Neural cell (in vitro differentiated cells): ENCODE data around the gene RTBDN. TPM values are rescaled to one million over a fixed set of nuclear protein-coding genes. Genes with fewer than 3 reads are reported as not detected.
"Not testable (repeated sequence)": the region's sequence is repeated elsewhere in the genome, so short reads cannot be mapped to it uniquely, and the experiment has no call there.

Experiments used
- H2AFZ ChIP-seq: fragments of 200-600, 300-800 bp; sonication (generic), shearing (Covaris generic); 2 replicates; pipeline ENCODE4 v1.6.0; 2014; ENCODE audit warnings: low read depth, mild to moderate bottlenecking, antibody characterized with exemption, low read length, moderate library complexity
- H3F3A ChIP-seq: fragments of 200-600 bp; shearing (Covaris generic); 2 replicates; pipeline ENCODE4 v1.6.1; 2016; ENCODE audit warnings: mild to moderate bottlenecking, moderate library complexity, mixed read lengths, antibody characterized with exemption, low read length; ENCODE audit not compliant: insufficient read depth, poor library complexity, severe bottlenecking
- H3K27ac ChIP-seq: fragments of 200-600, 300-800 bp; sonication (generic), shearing (Covaris generic); 2 replicates; pipeline ENCODE4 v1.5.1; 2014; ENCODE audit warnings: mild to moderate bottlenecking, low read length, moderate library complexity
- H3K27me3 ChIP-seq: fragments of 300-800, 200-600 bp; sonication (generic), shearing (Covaris generic); 2 replicates; pipeline ENCODE4 v1.6.0; 2014; ENCODE audit warnings: mild to moderate bottlenecking, low read depth, low read length, moderate library complexity; ENCODE audit not compliant: insufficient read depth
- H3K36me3 ChIP-seq: fragments of 300-800, 200-600 bp; sonication (generic), shearing (Covaris generic); 2 replicates; pipeline ENCODE4 v1.5.1; 2014; ENCODE audit warnings: mild to moderate bottlenecking, antibody characterized with exemption, low read length, moderate library complexity; ENCODE audit not compliant: insufficient read depth
- H3K4me2 ChIP-seq: fragments of 300-800, 200-600 bp; sonication (generic), shearing (Covaris generic); 2 replicates; pipeline ENCODE4 v1.6.0; 2014; ENCODE audit warnings: mild to moderate bottlenecking, low read length
- H3K4me3 ChIP-seq: fragments of 300-800, 200-600 bp; sonication (generic), shearing (Covaris generic); 2 replicates; pipeline ENCODE4 v1.5.1; 2014; ENCODE audit warnings: mild to moderate bottlenecking, low read length, moderate library complexity
- H3K79me2 ChIP-seq: fragments of 200-600 bp; shearing (Covaris generic); replicated peaks from 2 replicates; pipeline ENCODE4 v1.6.0; 2014; ENCODE audit warnings: mild to moderate bottlenecking, low read length, moderate library complexity; ENCODE audit not compliant: insufficient read depth
- H3K9ac ChIP-seq: fragments of 300-800, 200-600 bp; sonication (generic), shearing (Covaris generic); 2 replicates; pipeline ENCODE4 v1.6.1; 2016; ENCODE audit warnings: mild to moderate bottlenecking, low read length, mixed read lengths
- H3K9me2 ChIP-seq: fragments of 200-600 bp; shearing (Covaris generic); 2 replicates; pipeline ENCODE4 v1.6.1; 2016; ENCODE audit warnings: mild to moderate bottlenecking, low read length, mixed read lengths; ENCODE audit not compliant: insufficient read depth
- H3K9me3 ChIP-seq: fragments of 200-600, 300-800 bp; sonication (generic), shearing (Covaris generic); 2 replicates; pipeline ENCODE4 v1.6.1; 2016; ENCODE audit warnings: mild to moderate bottlenecking, mixed run types, low read length, moderate library complexity, mixed read lengths
- H4K20me1 ChIP-seq: fragments of 200-600 bp; shearing (Covaris generic); 2 replicates; pipeline ENCODE4 v1.6.1; 2016; ENCODE audit warnings: mild to moderate bottlenecking, mixed run types; ENCODE audit not compliant: insufficient read depth
- EP300 ChIP-seq: fragments of 450-650 bp; conservative IDR thresholded peaks from 2 replicates; pipeline ENCODE4 v1.6.1; 2014; ENCODE audit warnings: antibody characterized with exemption, mild to moderate bottlenecking, moderate library complexity; ENCODE audit not compliant: poor library complexity, severe bottlenecking
- EZH2 ChIP-seq: fragments of 200-600, 300-800 bp; shearing (Covaris generic), sonication (generic); IDR thresholded peaks from 2 replicates; pipeline ENCODE4 v1.6.1; 2014; ENCODE audit warnings: antibody characterized with exemption, low read length, borderline replicate concordance, mild to moderate bottlenecking; ENCODE audit not compliant: insufficient read depth, poor library complexity, severe bottlenecking
- MXI1 ChIP-seq: fragments of 450-650 bp; conservative IDR thresholded peaks from 2 replicates; pipeline ENCODE4 v1.6.1; 2014; ENCODE audit warnings: antibody characterized with exemption, mild to moderate bottlenecking; ENCODE audit not compliant: poor library complexity, severe bottlenecking
- POLR2AphosphoS5 ChIP-seq: IDR thresholded peaks from 2 replicates; pipeline ENCODE4 v1.6.1; 2012
- RAD21 ChIP-seq: fragments of 450-650 bp; conservative IDR thresholded peaks from 2 replicates; pipeline ENCODE4 v1.6.1; 2014; ENCODE audit warnings: antibody characterized with exemption, mild to moderate bottlenecking, moderate library complexity
- REST ChIP-seq: IDR thresholded peaks from 2 replicates; pipeline ENCODE4 v1.6.1; 2012; ENCODE audit warnings: borderline replicate concordance
- SMC3 ChIP-seq: fragments of 450-650 bp; conservative IDR thresholded peaks from 2 replicates; pipeline ENCODE4 v1.6.1; 2014; ENCODE audit warnings: antibody characterized with exemption, mild to moderate bottlenecking, moderate library complexity; ENCODE audit not compliant: poor library complexity
- TAF1 ChIP-seq: IDR thresholded peaks from 2 replicates; pipeline ENCODE4 v1.6.1; 2012; ENCODE audit warnings: low read depth
- polyA plus RNA-seq: library from polyadenylated mRNA; depleted of rRNA; stranded (reverse); fragments of >200 nt; gene quantifications from 2 replicates; pipeline ENCODE4 v1.2.3, GENCODE V29; 2014
- TF ChIP-seq, protein P1 (sequence below): fragments of 450-650 bp; IDR thresholded peaks from 2 replicates; pipeline ENCODE4 v1.5.1; 2014; ENCODE audit warnings: antibody characterized with exemption, mild to moderate bottlenecking, moderate library complexity; ENCODE audit not compliant: poor library complexity, severe bottlenecking

Gene RTBDN
- polyA plus RNA-seq, 1 donor from 2014 or later, result not detected

DNA sequence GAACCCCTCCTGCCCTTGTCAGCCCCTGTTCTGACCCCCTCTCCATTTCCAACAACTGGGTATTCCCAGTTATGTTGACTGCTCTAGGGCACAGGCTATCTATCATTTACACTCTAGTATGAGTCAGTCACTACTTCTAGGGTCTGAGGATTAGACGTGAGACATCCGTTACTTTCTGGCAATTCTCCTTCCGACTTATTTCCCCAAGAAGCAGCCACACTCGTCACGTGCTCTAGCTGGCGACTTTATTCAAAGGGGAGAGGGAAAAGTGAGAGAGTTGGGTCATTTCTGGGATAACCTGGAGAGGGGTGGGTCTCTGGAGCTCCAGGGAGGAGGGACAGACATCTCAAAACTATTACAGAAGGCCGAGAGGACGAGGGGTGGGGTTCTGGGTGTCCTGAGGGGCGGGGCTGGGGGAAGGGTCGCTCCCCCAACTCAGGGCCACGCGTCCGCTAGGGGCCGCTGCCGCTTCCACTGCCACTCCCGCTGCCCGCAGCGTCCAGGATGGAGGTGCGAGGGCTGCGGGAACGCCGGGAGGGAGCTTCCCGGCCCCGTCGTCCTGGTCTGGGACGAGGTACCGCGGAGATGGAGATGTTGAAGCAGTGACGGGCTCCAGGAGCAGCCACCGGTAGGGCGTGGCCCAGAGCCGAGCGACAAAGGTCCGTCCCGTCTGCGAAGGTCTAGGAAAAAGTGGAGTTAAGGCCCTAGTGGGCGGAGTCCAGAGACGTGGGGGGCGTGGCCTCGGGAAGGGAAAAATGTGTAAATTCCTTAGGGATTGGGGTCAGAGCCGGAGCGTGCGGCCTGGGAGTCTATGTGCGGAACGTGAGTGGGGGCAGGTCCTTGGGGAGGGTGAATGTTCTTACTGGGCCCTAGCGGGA, 8.9 kb downstream of the RTBDN start:
- no peak overlapping the region for H3K27ac ChIP-seq
- no peaks in the 10 kb centered on the region for H3K36me3 ChIP-seq
- TF ChIP-seq SMC3 (no peak), EP300 (no peak), MXI1 (no peak), REST (no peak), TAF1 (no peak), EZH2 (no peak), RAD21 (no peak), POLR2AphosphoS5 (no peak)
- TF ChIP-seq, protein P1, sequence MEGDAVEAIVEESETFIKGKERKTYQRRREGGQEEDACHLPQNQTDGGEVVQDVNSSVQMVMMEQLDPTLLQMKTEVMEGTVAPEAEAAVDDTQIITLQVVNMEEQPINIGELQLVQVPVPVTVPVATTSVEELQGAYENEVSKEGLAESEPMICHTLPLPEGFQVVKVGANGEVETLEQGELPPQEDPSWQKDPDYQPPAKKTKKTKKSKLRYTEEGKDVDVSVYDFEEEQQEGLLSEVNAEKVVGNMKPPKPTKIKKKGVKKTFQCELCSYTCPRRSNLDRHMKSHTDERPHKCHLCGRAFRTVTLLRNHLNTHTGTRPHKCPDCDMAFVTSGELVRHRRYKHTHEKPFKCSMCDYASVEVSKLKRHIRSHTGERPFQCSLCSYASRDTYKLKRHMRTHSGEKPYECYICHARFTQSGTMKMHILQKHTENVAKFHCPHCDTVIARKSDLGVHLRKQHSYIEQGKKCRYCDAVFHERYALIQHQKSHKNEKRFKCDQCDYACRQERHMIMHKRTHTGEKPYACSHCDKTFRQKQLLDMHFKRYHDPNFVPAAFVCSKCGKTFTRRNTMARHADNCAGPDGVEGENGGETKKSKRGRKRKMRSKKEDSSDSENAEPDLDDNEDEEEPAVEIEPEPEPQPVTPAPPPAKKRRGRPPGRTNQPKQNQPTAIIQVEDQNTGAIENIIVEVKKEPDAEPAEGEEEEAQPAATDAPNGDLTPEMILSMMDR, result no peak
- no peaks in the 10 kb centered on the region for H3K79me2 ChIP-seq
- no peaks in the 10 kb centered on the region for H4K20me1 ChIP-seq
- no peak overlapping the region for H3K4me2 ChIP-seq
- H3K27me3 ChIP-seq, result peaks cover 6% of the 10 kb centered on the region
- no peak overlapping the region for H3K9ac ChIP-seq
- H2AFZ ChIP-seq, result no peak overlapping the region
- H3K9me2 ChIP-seq, result no peaks in the 10 kb centered on the region
- no peaks in the 10 kb centered on the region for H3F3A ChIP-seq
- no peak overlapping the region for H3K4me3 ChIP-seq
- no peaks in the 10 kb centered on the region for H3K9me3 ChIP-seq

DNA sequence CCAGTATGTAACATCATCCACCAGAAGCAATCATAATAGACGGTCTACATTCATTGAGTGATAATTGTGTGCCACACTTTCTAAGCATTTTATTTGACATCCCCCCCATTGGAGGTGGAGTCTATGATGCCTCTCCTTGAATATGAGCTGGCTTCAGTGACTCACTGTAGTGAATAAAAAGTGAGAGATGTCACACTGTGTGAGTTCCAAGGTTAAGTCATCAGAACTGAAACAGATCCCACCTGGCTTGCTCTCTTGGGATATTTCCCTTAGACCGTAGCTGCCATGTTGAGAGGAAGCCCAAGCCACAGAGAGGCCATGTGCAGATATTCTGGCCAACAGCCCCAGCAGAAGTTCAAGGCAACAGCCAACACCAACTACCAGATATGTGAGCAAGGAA, 12.6 kb downstream of the RTBDN start:
- H4K20me1 ChIP-seq, result no peaks in the 10 kb centered on the region
- H3K9me3 ChIP-seq, result no peaks in the 10 kb centered on the region
- H2AFZ ChIP-seq, result no peak overlapping the region
- no peaks in the 10 kb centered on the region for H3F3A ChIP-seq
- no peak overlapping the region for H3K27ac ChIP-seq
- no peaks in the 10 kb centered on the region for H3K79me2 ChIP-seq
- H3K9me2 ChIP-seq, result no peaks in the 10 kb centered on the region
- H3K4me2 ChIP-seq, result no peak overlapping the region
- H3K27me3 ChIP-seq, result no peaks in the 10 kb centered on the region
- TF ChIP-seq TAF1 (no peak), POLR2AphosphoS5 (no peak), EP300 (no peak), MXI1 (no peak), RAD21 (no peak), EZH2 (no peak), SMC3 (no peak), REST (no peak)
- TF ChIP-seq, protein P1, result no peak
- no peak overlapping the region for H3K4me3 ChIP-seq
- no peak overlapping the region for H3K9ac ChIP-seq
- no peaks in the 10 kb centered on the region for H3K36me3 ChIP-seq

DNA sequence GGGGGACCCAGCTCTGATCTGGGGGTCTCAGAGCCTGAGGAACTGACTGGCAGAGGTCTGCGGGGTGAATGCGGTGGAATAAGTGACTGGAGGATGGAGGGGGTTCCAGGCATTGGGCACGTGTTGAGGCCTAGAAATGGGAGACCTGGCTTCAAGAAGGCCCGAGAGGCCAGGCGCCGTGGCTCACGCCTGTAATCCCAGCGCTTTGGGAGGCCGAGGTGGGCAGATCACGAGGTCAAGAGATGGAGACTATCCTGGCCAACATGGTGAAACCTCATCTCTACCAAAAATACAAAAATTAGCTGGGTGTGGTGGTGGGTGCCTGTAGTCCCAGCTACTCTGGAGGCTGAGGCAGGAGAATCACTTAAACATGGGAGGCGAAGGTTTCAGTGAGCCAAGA, 16.6 kb downstream of the RTBDN start:
- H3K9ac ChIP-seq, H3K27me3 ChIP-seq, H3K9me3 ChIP-seq, H3K4me3 ChIP-seq, H3F3A ChIP-seq, H2AFZ ChIP-seq, H3K36me3 ChIP-seq, H3K79me2 ChIP-seq, H3K9me2 ChIP-seq, H4K20me1 ChIP-seq, H3K4me2 ChIP-seq, H3K27ac ChIP-seq: not testable (repeated sequence)
